ENCODE data around the gene CLASP1.

CLASP1 gene

DNA sequence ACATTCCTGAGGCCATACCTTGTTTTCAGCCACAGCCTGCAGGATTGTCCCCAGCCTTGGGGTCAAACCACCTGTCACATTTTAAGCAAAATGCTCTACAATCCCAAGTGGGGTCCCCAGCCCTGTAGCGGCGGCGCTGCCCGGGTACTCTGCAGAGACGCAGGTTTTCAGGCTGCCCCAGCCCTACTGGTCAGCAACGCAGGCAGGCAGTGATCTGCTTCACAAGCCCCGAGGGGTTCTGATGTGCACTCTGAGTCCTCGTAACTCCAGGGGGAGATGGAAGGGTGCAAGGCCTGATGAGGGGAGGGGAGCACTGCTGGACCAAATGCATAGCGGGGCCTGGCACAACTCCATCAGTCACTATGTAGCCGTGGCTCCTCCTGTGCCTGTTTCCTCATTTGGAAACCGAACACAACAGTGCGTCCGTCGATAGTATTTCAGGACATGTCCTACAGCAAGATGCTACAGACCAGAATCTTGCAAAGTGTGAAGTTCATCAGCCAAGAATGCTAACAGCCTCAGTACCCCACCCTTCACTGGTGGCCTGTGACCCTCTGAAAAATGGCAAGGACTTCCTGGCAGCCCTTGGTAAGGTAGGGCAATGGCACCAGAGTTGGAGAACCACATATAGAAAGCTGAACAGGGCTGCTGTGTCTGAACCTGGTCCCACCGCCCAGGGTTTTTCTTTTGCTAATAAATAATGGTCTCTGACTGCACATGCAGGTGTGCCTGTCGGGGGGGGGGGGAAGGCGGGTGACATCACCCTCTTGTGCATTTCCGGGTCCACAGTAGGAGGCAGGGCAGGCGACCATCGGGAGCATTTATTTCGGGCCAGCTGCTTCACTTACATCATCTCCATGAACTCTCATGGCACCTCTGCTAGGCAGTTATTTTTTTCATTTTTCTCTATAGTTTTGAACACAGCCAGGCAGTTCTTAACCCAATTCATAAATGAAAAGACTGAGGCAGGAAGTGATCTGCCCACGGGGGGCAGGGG, 313.7 kb downstream of the CLASP1 start:
- peak; percentile 15 for ATAC-seq

DNA sequence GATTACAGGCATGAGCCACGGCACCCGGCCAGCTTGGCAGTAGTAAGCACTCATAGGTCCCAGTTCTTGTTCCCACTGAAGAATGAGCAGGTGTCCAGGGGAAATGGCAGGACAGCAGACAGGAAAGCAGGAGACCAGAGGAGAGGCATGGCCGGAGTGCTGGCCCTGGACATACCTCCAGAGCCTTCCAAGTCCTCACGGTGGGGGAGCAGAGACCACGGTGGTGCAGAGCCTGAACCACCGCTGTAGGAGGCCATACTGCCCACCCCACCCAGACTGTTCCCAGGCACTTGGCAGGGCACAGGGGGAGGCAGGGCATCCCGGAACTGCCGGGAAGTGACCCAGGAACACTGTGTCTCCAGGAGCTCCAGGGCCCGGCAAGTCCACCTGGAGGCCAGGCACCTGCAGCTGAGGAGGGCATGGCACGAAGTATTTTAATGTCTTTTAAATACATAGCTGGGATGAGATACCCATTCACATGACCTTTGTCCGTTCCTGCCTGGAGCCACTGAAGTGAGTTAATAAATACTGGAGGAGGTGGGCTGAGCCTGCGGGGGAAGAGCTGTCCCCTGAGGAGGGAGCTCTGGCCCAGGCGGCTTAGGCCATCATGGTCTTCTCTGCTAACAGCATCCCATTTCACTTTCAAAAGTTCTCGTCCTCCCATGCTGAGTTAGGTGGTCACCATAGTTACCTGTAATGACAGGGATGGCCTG, 314.5 kb downstream of the CLASP1 start:
- ATAC-seq: peak; percentile 25
- TF ChIP-seq TCF4 (CRISPR knock-in tag; IDR thresholded peaks at IDR 0.05; ENCODE audit: borderline replicate concordance) (no peak), GLIS3 (CRISPR knock-in tag; IDR thresholded peaks at IDR 0.05) (no peak), CSDC2 (CRISPR knock-in tag; IDR thresholded peaks at IDR 0.05) (no peak), ZC3H10 (CRISPR knock-in tag; IDR thresholded peaks at IDR 0.05) (no peak), ZNF8 (CRISPR knock-in tag; IDR thresholded peaks at IDR 0.05) (no peak), ZNF70 (CRISPR knock-in tag; IDR thresholded peaks at IDR 0.05) (no peak), ARNTL (CRISPR knock-in tag; IDR thresholded peaks at IDR 0.05; ENCODE audit: borderline replicate concordance, low read depth) (no peak), ZFP3 (CRISPR knock-in tag; IDR thresholded peaks at IDR 0.05) (no peak), TOX (CRISPR knock-in tag; IDR thresholded peaks at IDR 0.05; ENCODE audit: borderline replicate concordance) (no peak), ZNF565 (CRISPR knock-in tag; conservative IDR thresholded peaks at IDR 0.05; ENCODE audit: low read depth) (no peak)
- TF ChIP-seq, protein P1, sequence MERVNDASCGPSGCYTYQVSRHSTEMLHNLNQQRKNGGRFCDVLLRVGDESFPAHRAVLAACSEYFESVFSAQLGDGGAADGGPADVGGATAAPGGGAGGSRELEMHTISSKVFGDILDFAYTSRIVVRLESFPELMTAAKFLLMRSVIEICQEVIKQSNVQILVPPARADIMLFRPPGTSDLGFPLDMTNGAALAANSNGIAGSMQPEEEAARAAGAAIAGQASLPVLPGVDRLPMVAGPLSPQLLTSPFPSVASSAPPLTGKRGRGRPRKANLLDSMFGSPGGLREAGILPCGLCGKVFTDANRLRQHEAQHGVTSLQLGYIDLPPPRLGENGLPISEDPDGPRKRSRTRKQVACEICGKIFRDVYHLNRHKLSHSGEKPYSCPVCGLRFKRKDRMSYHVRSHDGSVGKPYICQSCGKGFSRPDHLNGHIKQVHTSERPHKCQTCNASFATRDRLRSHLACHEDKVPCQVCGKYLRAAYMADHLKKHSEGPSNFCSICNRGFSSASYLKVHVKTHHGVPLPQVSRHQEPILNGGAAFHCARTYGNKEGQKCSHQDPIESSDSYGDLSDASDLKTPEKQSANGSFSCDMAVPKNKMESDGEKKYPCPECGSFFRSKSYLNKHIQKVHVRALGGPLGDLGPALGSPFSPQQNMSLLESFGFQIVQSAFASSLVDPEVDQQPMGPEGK (CRISPR knock-in tag; IDR thresholded peaks at IDR 0.05; ENCODE audit: borderline replicate concordance): no peak
- TF ChIP-seq, protein P2, sequence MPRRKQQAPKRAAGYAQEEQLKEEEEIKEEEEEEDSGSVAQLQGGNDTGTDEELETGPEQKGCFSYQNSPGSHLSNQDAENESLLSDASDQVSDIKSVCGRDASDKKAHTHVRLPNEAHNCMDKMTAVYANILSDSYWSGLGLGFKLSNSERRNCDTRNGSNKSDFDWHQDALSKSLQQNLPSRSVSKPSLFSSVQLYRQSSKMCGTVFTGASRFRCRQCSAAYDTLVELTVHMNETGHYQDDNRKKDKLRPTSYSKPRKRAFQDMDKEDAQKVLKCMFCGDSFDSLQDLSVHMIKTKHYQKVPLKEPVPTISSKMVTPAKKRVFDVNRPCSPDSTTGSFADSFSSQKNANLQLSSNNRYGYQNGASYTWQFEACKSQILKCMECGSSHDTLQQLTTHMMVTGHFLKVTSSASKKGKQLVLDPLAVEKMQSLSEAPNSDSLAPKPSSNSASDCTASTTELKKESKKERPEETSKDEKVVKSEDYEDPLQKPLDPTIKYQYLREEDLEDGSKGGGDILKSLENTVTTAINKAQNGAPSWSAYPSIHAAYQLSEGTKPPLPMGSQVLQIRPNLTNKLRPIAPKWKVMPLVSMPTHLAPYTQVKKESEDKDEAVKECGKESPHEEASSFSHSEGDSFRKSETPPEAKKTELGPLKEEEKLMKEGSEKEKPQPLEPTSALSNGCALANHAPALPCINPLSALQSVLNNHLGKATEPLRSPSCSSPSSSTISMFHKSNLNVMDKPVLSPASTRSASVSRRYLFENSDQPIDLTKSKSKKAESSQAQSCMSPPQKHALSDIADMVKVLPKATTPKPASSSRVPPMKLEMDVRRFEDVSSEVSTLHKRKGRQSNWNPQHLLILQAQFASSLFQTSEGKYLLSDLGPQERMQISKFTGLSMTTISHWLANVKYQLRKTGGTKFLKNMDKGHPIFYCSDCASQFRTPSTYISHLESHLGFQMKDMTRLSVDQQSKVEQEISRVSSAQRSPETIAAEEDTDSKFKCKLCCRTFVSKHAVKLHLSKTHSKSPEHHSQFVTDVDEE (CRISPR knock-in tag; IDR thresholded peaks at IDR 0.05): no peak
- TF ChIP-seq, protein P3, sequence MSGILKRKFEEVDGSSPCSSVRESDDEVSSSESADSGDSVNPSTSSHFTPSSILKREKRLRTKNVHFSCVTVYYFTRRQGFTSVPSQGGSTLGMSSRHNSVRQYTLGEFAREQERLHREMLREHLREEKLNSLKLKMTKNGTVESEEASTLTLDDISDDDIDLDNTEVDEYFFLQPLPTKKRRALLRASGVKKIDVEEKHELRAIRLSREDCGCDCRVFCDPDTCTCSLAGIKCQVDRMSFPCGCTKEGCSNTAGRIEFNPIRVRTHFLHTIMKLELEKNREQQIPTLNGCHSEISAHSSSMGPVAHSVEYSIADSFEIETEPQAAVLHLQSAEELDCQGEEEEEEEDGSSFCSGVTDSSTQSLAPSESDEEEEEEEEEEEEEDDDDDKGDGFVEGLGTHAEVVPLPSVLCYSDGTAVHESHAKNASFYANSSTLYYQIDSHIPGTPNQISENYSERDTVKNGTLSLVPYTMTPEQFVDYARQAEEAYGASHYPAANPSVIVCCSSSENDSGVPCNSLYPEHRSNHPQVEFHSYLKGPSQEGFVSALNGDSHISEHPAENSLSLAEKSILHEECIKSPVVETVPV (CRISPR knock-in tag; IDR thresholded peaks at IDR 0.05): no peak
- TF ChIP-seq, protein P4, sequence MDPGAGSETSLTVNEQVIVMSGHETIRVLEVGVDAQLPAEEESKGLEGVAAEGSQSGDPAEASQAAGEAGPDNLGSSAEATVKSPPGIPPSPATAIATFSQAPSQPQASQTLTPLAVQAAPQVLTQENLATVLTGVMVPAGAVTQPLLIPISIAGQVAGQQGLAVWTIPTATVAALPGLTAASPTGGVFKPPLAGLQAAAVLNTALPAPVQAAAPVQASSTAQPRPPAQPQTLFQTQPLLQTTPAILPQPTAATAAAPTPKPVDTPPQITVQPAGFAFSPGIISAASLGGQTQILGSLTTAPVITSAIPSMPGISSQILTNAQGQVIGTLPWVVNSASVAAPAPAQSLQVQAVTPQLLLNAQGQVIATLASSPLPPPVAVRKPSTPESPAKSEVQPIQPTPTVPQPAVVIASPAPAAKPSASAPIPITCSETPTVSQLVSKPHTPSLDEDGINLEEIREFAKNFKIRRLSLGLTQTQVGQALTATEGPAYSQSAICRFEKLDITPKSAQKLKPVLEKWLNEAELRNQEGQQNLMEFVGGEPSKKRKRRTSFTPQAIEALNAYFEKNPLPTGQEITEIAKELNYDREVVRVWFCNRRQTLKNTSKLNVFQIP (CRISPR knock-in tag; IDR thresholded peaks at IDR 0.05; ENCODE audit: borderline replicate concordance, low read depth): no peak

More for the DNA sequence above, 313.7 kb downstream of the CLASP1 start:
- TF ChIP-seq OSR1 (CRISPR knock-in tag; IDR thresholded peaks at IDR 0.05): no peak
- no peak for TF ChIP-seq ZC3H10 (CRISPR knock-in tag; IDR thresholded peaks at IDR 0.05)
- no peak for TF ChIP-seq ZNF565 (CRISPR knock-in tag; conservative IDR thresholded peaks at IDR 0.05; ENCODE audit: low read depth)
- no peak for TF ChIP-seq BACH2 (CRISPR knock-in tag; IDR thresholded peaks at IDR 0.05; ENCODE audit: borderline replicate concordance)
- TF ChIP-seq ZNF8 (CRISPR knock-in tag; IDR thresholded peaks at IDR 0.05): no peak
- no peak for TF ChIP-seq RARB (CRISPR knock-in tag; IDR thresholded peaks at IDR 0.05)
- no peak for TF ChIP-seq ARNTL (CRISPR knock-in tag; IDR thresholded peaks at IDR 0.05; ENCODE audit: borderline replicate concordance, low read depth)
- TF ChIP-seq ZNF70 (CRISPR knock-in tag; IDR thresholded peaks at IDR 0.05): no peak
- TF ChIP-seq CSDC2 (CRISPR knock-in tag; IDR thresholded peaks at IDR 0.05): no peak
- TF ChIP-seq, protein P5, sequence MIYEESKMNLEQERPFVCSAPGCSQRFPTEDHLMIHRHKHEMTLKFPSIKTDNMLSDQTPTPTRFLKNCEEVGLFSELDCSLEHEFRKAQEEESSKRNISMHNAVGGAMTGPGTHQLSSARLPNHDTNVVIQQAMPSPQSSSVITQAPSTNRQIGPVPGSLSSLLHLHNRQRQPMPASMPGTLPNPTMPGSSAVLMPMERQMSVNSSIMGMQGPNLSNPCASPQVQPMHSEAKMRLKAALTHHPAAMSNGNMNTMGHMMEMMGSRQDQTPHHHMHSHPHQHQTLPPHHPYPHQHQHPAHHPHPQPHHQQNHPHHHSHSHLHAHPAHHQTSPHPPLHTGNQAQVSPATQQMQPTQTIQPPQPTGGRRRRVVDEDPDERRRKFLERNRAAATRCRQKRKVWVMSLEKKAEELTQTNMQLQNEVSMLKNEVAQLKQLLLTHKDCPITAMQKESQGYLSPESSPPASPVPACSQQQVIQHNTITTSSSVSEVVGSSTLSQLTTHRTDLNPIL (CRISPR knock-in tag; IDR thresholded peaks at IDR 0.05; ENCODE audit: low read depth): no peak
- TF ChIP-seq TCF4 (CRISPR knock-in tag; IDR thresholded peaks at IDR 0.05; ENCODE audit: borderline replicate concordance): no peak
- TF ChIP-seq PPARA (CRISPR knock-in tag; IDR thresholded peaks at IDR 0.05; ENCODE audit: borderline replicate concordance): no peak
- TF ChIP-seq, protein P2 (CRISPR knock-in tag; IDR thresholded peaks at IDR 0.05): no peak
- TF ChIP-seq ISL1 (CRISPR knock-in tag; IDR thresholded peaks at IDR 0.05): no peak
- TF ChIP-seq, protein P4 (CRISPR knock-in tag; IDR thresholded peaks at IDR 0.05; ENCODE audit: borderline replicate concordance, low read depth): no peak
- no peak for TF ChIP-seq ZFP3 (CRISPR knock-in tag; IDR thresholded peaks at IDR 0.05)

Measured in SK-N-SH treated with all-trans-retinoic acid at 6 μM for 48 hours (cell line).